Activated CD4-positive, alpha-beta T cell treated with anti-CD3 and anti-CD28 coated beads, Interleukin-2, amount 10 ng/mL, durations not matched to agents 7 days and 5 days (primary cell): ENCODE data around the gene ZMYND8. TPM values are rescaled to one million over a fixed set of nuclear protein-coding genes. Genes with fewer than 3 reads are reported as not detected.
"Not testable (repeated sequence)": the region's sequence is repeated elsewhere in the genome, so short reads cannot be mapped to it uniquely, and the experiment has no call there.

Experiments
- CTCF ChIA-PET: fragments of 350-600 bp; sonication (Branson Sonifier 250); formaldehyde crosslinking; loops from one replicate; lab custom pipeline; 2021; ENCODE audit warnings: antibody characterized with exemption; lab: Charles Lee
- POLR2A ChIA-PET: fragments of 350-600 bp; sonication (Branson Sonifier 250); formaldehyde crosslinking; loops from one replicate; lab custom pipeline; 2021; ENCODE audit warnings: antibody characterized with exemption; lab: Charles Lee
- DNase-seq: peaks from one replicate; pipeline ENCODE4 v3.0.0-alpha.2; 2020
- H3K27ac Mint-ChIP-seq: one replicate; pipeline ENCODE4 v1.8.0; 2021; ENCODE audit warnings: mild to moderate bottlenecking, moderate library complexity, mixed read lengths
- H3K27me3 Mint-ChIP-seq: one replicate; pipeline ENCODE4 v1.8.0; 2021; ENCODE audit warnings: mixed read lengths
- H3K36me3 Mint-ChIP-seq: one replicate; pipeline ENCODE4 v1.8.0; 2021; ENCODE audit warnings: low read depth, mixed read lengths
- H3K4me1 Mint-ChIP-seq: one replicate; pipeline ENCODE4 v1.8.0; 2021; ENCODE audit warnings: mixed read lengths
- H3K4me3 Mint-ChIP-seq: one replicate; pipeline ENCODE4 v1.8.0; 2021; ENCODE audit warnings: mild to moderate bottlenecking, moderate library complexity, mixed read lengths
- H3K9me3 Mint-ChIP-seq: one replicate; pipeline ENCODE4 v1.8.0; 2021; ENCODE audit warnings: mixed read lengths
- total RNA-seq, 2 experiments: library from RNA; stranded (reverse); gene quantifications; one replicate each; pipeline ENCODE4 v1.2.3, GENCODE V29; 2021

ZMYND8 gene
- total RNA-seq, 2 experiments from 2014 or later, result 44.6 to 55.6 TPM

GRCh38 chr20:47210470-47210869 is 146.0 kb downstream of the ZMYND8 start:
- H3K27me3 Mint-ChIP-seq, result no peaks in the 10 kb centered on the region
- H3K9me3 Mint-ChIP-seq, result no peaks in the 10 kb centered on the region
- no peak overlapping the region for H3K4me3 Mint-ChIP-seq
- POLR2A ChIA-PET, result no interaction called here
- no peak overlapping the region for H3K27ac Mint-ChIP-seq
- CTCF ChIA-PET, result interaction anchor here (1.2 kb wide), 1 partner anchor 11 kb away, joined by 6 read pairs; no protein-coding TSS in a partner anchor
- no peak for DNase-seq
- H3K36me3 Mint-ChIP-seq, result peaks cover 10% of the 10 kb centered on the region
- peaks cover 4% of the 10 kb centered on the region for H3K4me1 Mint-ChIP-seq

- no peaks in the 10 kb centered on the region for H3K27me3 Mint-ChIP-seq
- CTCF ChIA-PET, result interaction anchor here (0.8 to 1.2 kb wide), 2 partner anchors 11 to 174 kb away, joined by 3 to 6 read pairs; no protein-coding TSS in a partner anchor
- H3K9me3 Mint-ChIP-seq, result no peaks in the 10 kb centered on the region
- H3K4me1 Mint-ChIP-seq, result peaks cover 5% of the 10 kb centered on the region
- H3K27ac Mint-ChIP-seq, result no peak overlapping the region
- POLR2A ChIA-PET, result no interaction called here
- no peak for DNase-seq
- no peak overlapping the region for H3K4me3 Mint-ChIP-seq
- H3K36me3 Mint-ChIP-seq, result peaks cover 10% of the 10 kb centered on the region
Observed at GRCh38 chr20:47209982-47210381, 146.5 kb downstream of the ZMYND8 start.

- ChIA-PET POLR2A (no interaction called here), CTCF (no interaction called here)
- Mint-ChIP-seq H3K27ac (no peak overlapping the region), H3K4me1 (peaks cover 5% of the 10 kb centered on the region), H3K36me3 (peaks cover 8% of the 10 kb centered on the region), H3K4me3 (no peak overlapping the region), H3K9me3 (no peaks in the 10 kb centered on the region), H3K27me3 (no peaks in the 10 kb centered on the region)
- no peak for DNase-seq
Observed at GRCh38 chr20:47208534-47209174, 147.8 kb downstream of the ZMYND8 start.

GRCh38 chr20:47206962-47207641 is 149.4 kb downstream of the ZMYND8 start:
- ChIA-PET CTCF (interaction anchor here (0.6 to 4.5 kb wide), 2 partner anchors 176 to 485 kb away, joined by 3 to 32 read pairs; no protein-coding TSS in a partner anchor), POLR2A (no interaction called here)
- Mint-ChIP-seq H3K36me3 (peaks cover 8% of the 10 kb centered on the region), H3K4me3 (no peak overlapping the region), H3K27me3 (no peaks in the 10 kb centered on the region), H3K4me1 (peaks cover 5% of the 10 kb centered on the region), H3K9me3 (no peaks in the 10 kb centered on the region), H3K27ac (no peak overlapping the region)
- DNase-seq, result no peak

- POLR2A ChIA-PET, H3K4me1 Mint-ChIP-seq, H3K4me3 Mint-ChIP-seq, DNase-seq, H3K27ac Mint-ChIP-seq, H3K9me3 Mint-ChIP-seq, H3K36me3 Mint-ChIP-seq, H3K27me3 Mint-ChIP-seq: not testable (repeated sequence)
- CTCF ChIA-PET, result interaction anchor here (0.5 to 4.5 kb wide), 5 partner anchors 10 to 238 kb away, joined by 3 to 32 read pairs (median 5); no protein-coding TSS in a partner anchor
Observed at GRCh38 chr20:47206552-47206951, 149.9 kb downstream of the ZMYND8 start.

- Mint-ChIP-seq H3K9me3 (no peaks in the 10 kb centered on the region), H3K4me1 (peaks cover 5% of the 10 kb centered on the region), H3K27ac (no peak overlapping the region), H3K27me3 (no peaks in the 10 kb centered on the region), H3K4me3 (no peak overlapping the region), H3K36me3 (peaks cover 8% of the 10 kb centered on the region)
- ChIA-PET CTCF (interaction anchor here (0.5 to 4.5 kb wide), 13 partner anchors 8 to 253 kb away, joined by 3 to 32 read pairs (median 4); no protein-coding TSS in a partner anchor), POLR2A (no interaction called here)
- DNase-seq, result peak; percentile 66
Observed at GRCh38 chr20:47205577-47206123, 150.8 kb downstream of the ZMYND8 start.

- H3K4me3 Mint-ChIP-seq, H3K4me1 Mint-ChIP-seq, DNase-seq, POLR2A ChIA-PET, H3K36me3 Mint-ChIP-seq, H3K27ac Mint-ChIP-seq, H3K27me3 Mint-ChIP-seq, H3K9me3 Mint-ChIP-seq: not testable (repeated sequence)
- CTCF ChIA-PET, result interaction anchor here (0.5 to 4.5 kb wide), 9 partner anchors 8 to 405 kb away, joined by 3 to 32 read pairs (median 4); no protein-coding TSS in a partner anchor
Observed at GRCh38 chr20:47204850-47205122, 151.7 kb downstream of the ZMYND8 start.

GRCh38 chr20:47204008-47204849 is 152.3 kb downstream of the ZMYND8 start:
- H3K4me1 Mint-ChIP-seq, result peaks cover 5% of the 10 kb centered on the region
- H3K36me3 Mint-ChIP-seq, result no peaks in the 10 kb centered on the region
- no peaks in the 10 kb centered on the region for H3K9me3 Mint-ChIP-seq
- H3K4me3 Mint-ChIP-seq, result no peak overlapping the region
- CTCF ChIA-PET, result interaction anchor here (0.6 to 4.5 kb wide), 9 partner anchors 9 to 405 kb away, joined by 3 to 32 read pairs (median 4); no protein-coding TSS in a partner anchor
- no peak overlapping the region for H3K27ac Mint-ChIP-seq
- POLR2A ChIA-PET, result no interaction called here
- no peaks in the 10 kb centered on the region for H3K27me3 Mint-ChIP-seq
- DNase-seq, result no peak

- POLR2A ChIA-PET, result no interaction called here
- CTCF ChIA-PET, result interaction anchor here (1.0 to 4.5 kb wide), 4 partner anchors 11 to 302 kb away, joined by 3 to 32 read pairs (median 4); no protein-coding TSS in a partner anchor
- H3K9me3 Mint-ChIP-seq, result no peaks in the 10 kb centered on the region
Observed at GRCh38 chr20:47202733-47203667, 153.5 kb downstream of the ZMYND8 start.

GRCh38 chr20:47201074-47201730 is 155.3 kb downstream of the ZMYND8 start:
- CTCF ChIA-PET, result interaction anchor here (0.7 kb wide), 4 partner anchors 310 to 1671 kb away, joined by 3 to 4 read pairs (median 3); no protein-coding TSS in a partner anchor
- Mint-ChIP-seq H3K27ac (no peak overlapping the region), H3K36me3 (no peaks in the 10 kb centered on the region), H3K4me3 (no peak overlapping the region), H3K4me1 (peaks cover 17% of the 10 kb centered on the region), H3K27me3 (no peaks in the 10 kb centered on the region), H3K9me3 (no peaks in the 10 kb centered on the region)
- no peak for DNase-seq
- POLR2A ChIA-PET, result no interaction called here

More at GRCh38 chr20:47202733-47203667, 153.5 kb downstream of the ZMYND8 start:
- Mint-ChIP-seq H3K4me3 (no peak overlapping the region), H3K27me3 (no peaks in the 10 kb centered on the region), H3K36me3 (no peaks in the 10 kb centered on the region), H3K27ac (no peak overlapping the region), H3K4me1 (peaks cover 11% of the 10 kb centered on the region)
- DNase-seq, result no peak

- H3K4me3 Mint-ChIP-seq, result no peak overlapping the region
- H3K9me3 Mint-ChIP-seq, result no peaks in the 10 kb centered on the region
- peaks cover 13% of the 10 kb centered on the region for H3K4me1 Mint-ChIP-seq
- H3K27ac Mint-ChIP-seq, result no peak overlapping the region
- POLR2A ChIA-PET, result no interaction called here
- no peaks in the 10 kb centered on the region for H3K36me3 Mint-ChIP-seq
- CTCF ChIA-PET, result interaction anchor here (0.9 to 3.3 kb wide), 5 partner anchors 11 to 1421 kb away, joined by 3 to 28 read pairs (median 3); no protein-coding TSS in a partner anchor
- peaks cover 2% of the 10 kb centered on the region for H3K27me3 Mint-ChIP-seq
- no peak for DNase-seq
Observed at GRCh38 chr20:47198996-47199552, 157.4 kb downstream of the ZMYND8 start.
